ENCODE measurements around the gene CAPZB.
A peak's percentile ranks its signal among the peaks of the same experiment; 100 is the strongest.

The CAPZB gene

GRCh38 chr1:19353596-19353995 is 131.7 kb downstream of the CAPZB start:
- no peak for DNase-seq

- no peak for DNase-seq
Observed at GRCh38 chr1:19352839-19353238, 132.5 kb downstream of the CAPZB start.

- DNase-seq: no peak
Observed at GRCh38 chr1:19351873-19352272, 133.5 kb downstream of the CAPZB start.

- no peak for DNase-seq
Observed at GRCh38 chr1:19350566-19350965, 134.8 kb downstream of the CAPZB start.

- no peak for DNase-seq
Observed at GRCh38 chr1:19349999-19350398, 135.3 kb downstream of the CAPZB start.

GRCh38 chr1:19348441-19349198 is 136.7 kb downstream of the CAPZB start:
- DNase-seq: no peak

GRCh38 chr1:19347533-19348172 is 137.7 kb downstream of the CAPZB start:
- peak in 1 of 58 donors; percentile 13 for DNase-seq

- no peak for DNase-seq
Observed at GRCh38 chr1:19346026-19346425, 139.3 kb downstream of the CAPZB start.

GRCh38 chr1:19345391-19345790 is 139.9 kb downstream of the CAPZB start:
- peak in 13 of 58 donors; percentile 7 to 37 (median 22) for DNase-seq

- DNase-seq: no peak
Observed at GRCh38 chr1:19344831-19345230, 140.5 kb downstream of the CAPZB start.

- peak in 48 of 58 donors; percentile 7 to 59 (median 32) for DNase-seq
Observed at GRCh38 chr1:19344372-19344810, 140.9 kb downstream of the CAPZB start.

GRCh38 chr1:19343617-19344350 is 141.6 kb downstream of the CAPZB start:
- no peak for DNase-seq

GRCh38 chr1:19342894-19343616 is 142.3 kb downstream of the CAPZB start:
- DNase-seq: no peak

GRCh38 chr1:19342062-19342750 is 143.1 kb downstream of the CAPZB start:
- no peak for DNase-seq

GRCh38 chr1:19341201-19342061 is 143.9 kb downstream of the CAPZB start:
- peak in 30 of 58 donors; percentile 6 to 75 (median 24) for DNase-seq

GRCh38 chr1:19340387-19340937 is 144.9 kb downstream of the CAPZB start:
- no peak for DNase-seq

GRCh38 chr1:19339214-19339861 is 146.0 kb downstream of the CAPZB start:
- no peak for DNase-seq

GRCh38 chr1:19338323-19338762 is 147.0 kb downstream of the CAPZB start:
- peak in 2 of 58 donors; percentile 7 for DNase-seq

- DNase-seq: no peak
Observed at GRCh38 chr1:19337289-19337688, 148.1 kb downstream of the CAPZB start.

Measured in anterior cingulate cortex (tissue), 58 donors.